HFF-Myc (cell line): Measurements from ENCODE around the gene PCBD1.

Experiments used
- DNase-seq: peaks from one replicate; pipeline ENCODE4 v3.0.0-alpha.2; 2011; ENCODE audit warnings: low read depth; ENCODE audit errors: extremely low read depth
- H3K4me3 ChIP-seq: replicated peaks from 2 replicates; pipeline ENCODE4 v1.5.1; 2011; ENCODE audit warnings: low read depth, mild to moderate bottlenecking, control low read depth, low read length
- CTCF ChIP-seq: IDR thresholded peaks from 2 replicates; pipeline ENCODE4 v1.5.1; 2012; ENCODE audit warnings: mild to moderate bottlenecking, low read depth, low read length, control low read depth; ENCODE audit errors: missing control alignments

Gene PCBD1

GRCh38 chr10:70892631-70893030 lies 4.3 kb upstream of the PCBD1 start:
- no peak for TF ChIP-seq CTCF
- no peak for DNase-seq
- H3K4me3 ChIP-seq = no peak overlapping the region

GRCh38 chr10:70891627-70892026 lies 3.3 kb upstream of the PCBD1 start:
- DNase-seq = no peak
- H3K4me3 ChIP-seq = no peak overlapping the region
- no peak for TF ChIP-seq CTCF

GRCh38 chr10:70890917-70891431 lies 2.6 kb upstream of the PCBD1 start:
- DNase-seq = no peak
- H3K4me3 ChIP-seq = no peak overlapping the region
- TF ChIP-seq CTCF = no peak

- DNase-seq = no peak
- no peak overlapping the region for H3K4me3 ChIP-seq
- no peak for TF ChIP-seq CTCF
Measured at GRCh38 chr10:70889291-70889690, 926 bp upstream of the PCBD1 start.

- no peak for DNase-seq
- peak overlapping the region; percentile 55 for H3K4me3 ChIP-seq
- no peak for TF ChIP-seq CTCF
Measured at GRCh38 chr10:70886921-70887665, 1.3 kb downstream of the PCBD1 start.

- no peak for DNase-seq
- no peak for TF ChIP-seq CTCF
- no peak overlapping the region for H3K4me3 ChIP-seq
Measured at GRCh38 chr10:70885931-70886903, 2.1 kb downstream of the PCBD1 start.
